Fibroblast of pulmonary artery (primary cell): ENCODE results near the gene CEACAM19.
"Not testable (repeated sequence)": the region's sequence is repeated elsewhere in the genome, so short reads cannot be mapped to it uniquely, and the experiment has no call there.

ENCODE experiments used
- DNase-seq: peaks from one replicate; pipeline ENCODE4 v3.0.0-alpha.2; 2010; ENCODE audit warnings: low read depth
- H3K4me3 ChIP-seq: replicated peaks from 2 replicates; pipeline ENCODE4 v1.5.1; 2011; ENCODE audit warnings: low read depth, mild to moderate bottlenecking, control low read depth, low read length, moderate library complexity
- TF ChIP-seq, protein P1 (sequence below): IDR thresholded peaks from 2 replicates; pipeline ENCODE4 v1.5.1; 2011; ENCODE audit warnings: mild to moderate bottlenecking, control low read depth, low read length, inconsistent platforms; ENCODE audit errors: missing control alignments

Gene CEACAM19

GRCh38 chr19:44663996-44664395 is 7.3 kb upstream of the CEACAM19 start:
- H3K4me3 ChIP-seq = no peak overlapping the region
- TF ChIP-seq, protein P1, sequence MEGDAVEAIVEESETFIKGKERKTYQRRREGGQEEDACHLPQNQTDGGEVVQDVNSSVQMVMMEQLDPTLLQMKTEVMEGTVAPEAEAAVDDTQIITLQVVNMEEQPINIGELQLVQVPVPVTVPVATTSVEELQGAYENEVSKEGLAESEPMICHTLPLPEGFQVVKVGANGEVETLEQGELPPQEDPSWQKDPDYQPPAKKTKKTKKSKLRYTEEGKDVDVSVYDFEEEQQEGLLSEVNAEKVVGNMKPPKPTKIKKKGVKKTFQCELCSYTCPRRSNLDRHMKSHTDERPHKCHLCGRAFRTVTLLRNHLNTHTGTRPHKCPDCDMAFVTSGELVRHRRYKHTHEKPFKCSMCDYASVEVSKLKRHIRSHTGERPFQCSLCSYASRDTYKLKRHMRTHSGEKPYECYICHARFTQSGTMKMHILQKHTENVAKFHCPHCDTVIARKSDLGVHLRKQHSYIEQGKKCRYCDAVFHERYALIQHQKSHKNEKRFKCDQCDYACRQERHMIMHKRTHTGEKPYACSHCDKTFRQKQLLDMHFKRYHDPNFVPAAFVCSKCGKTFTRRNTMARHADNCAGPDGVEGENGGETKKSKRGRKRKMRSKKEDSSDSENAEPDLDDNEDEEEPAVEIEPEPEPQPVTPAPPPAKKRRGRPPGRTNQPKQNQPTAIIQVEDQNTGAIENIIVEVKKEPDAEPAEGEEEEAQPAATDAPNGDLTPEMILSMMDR = no peak
- no peak for DNase-seq

GRCh38 chr19:44664976-44665375 is 6.3 kb upstream of the CEACAM19 start:
- H3K4me3 ChIP-seq = no peak overlapping the region
- TF ChIP-seq, protein P1 = no peak
- DNase-seq = no peak

DNA sequence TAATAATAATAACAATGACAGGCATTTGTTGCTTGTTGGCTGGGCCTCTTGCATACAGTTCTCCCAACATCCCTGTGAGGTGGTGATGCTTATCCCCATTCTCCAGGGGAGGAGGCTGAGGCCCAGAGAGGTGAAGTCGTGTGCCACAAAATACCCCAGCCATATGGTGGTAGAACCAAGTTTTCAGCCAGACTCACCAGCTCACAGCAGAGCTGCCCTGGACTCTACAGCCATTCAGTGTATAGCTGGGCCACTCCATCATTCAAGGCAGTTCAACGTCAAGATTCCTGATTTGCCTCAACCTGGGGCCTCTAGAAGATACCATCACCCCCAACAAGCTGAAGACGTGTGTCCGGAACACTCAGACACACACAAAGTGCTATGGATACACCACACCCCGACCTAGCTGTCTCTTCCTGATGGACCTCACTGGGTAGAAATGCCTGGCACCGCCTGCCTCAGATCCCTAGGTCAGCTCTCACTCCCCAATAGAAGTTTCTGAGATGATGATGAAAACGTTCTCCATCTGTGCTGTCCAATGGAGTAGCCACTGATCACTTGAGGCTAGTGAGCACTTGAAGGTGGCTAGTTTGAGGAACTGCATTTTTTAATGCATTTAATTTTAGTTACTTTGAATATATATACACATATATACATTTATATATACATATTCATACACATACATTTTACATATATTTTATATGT is 4.3 kb upstream of the CEACAM19 start:
- TF ChIP-seq, protein P1 = no peak
- no peak overlapping the region for H3K4me3 ChIP-seq
- no peak for DNase-seq

DNA sequence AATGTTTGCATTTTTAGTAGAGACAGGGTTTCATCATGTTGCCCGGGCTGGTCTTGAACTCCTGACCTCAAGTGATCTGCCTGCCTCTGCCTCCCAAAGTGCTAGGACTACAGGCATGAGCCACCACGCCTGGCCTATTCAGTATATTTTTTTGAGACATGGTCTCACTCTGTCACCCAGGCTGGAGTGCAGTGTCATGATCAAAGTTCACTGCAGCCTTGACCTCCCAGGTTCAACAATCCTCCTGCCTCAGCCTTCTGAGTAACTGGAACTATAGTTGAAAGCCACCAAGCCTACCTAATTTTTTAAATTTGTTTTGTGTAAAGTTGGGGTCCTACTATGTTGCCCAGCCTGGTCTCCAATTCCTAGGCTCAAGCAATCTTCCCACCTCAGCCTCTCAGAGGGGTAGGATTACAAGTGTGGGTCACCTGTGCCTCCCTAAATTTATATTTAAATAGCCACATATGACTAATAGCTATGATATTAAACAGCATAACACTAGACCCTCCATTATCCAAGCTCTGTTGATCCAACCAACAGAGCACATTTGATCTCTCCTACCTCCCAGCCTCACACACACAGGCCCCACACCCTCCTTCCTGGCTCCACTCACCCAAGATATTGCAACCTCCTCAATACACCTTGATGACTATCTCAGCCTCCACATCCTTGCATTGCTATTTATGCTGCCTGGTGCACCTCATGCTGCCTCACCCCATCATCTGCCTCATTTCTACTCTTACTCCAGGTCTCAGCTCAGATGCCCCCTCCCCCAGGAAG is 2.1 kb upstream of the CEACAM19 start:
- no peak for DNase-seq
- TF ChIP-seq, protein P1 = no peak
- no peak overlapping the region for H3K4me3 ChIP-seq

DNA sequence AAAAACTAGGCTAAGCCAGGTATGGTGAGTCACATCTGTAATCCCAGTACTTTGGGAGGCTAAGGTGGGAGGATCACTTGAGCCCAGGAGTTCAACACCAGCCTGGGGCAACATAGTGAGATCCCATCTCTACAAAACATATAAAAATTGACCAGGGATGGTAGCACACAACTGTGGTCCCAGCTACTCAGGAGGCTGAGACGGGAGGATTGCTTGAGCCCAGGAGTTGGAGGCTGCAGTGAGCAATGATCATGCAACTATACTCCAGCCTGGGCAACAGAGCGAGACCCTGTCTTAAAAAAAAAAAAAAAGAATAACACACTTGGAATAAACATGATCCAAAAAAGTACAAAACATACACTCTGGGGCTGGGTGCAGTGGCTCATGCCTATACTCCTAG is 1.3 kb upstream of the CEACAM19 start:
- DNase-seq, H3K4me3 ChIP-seq: not testable (repeated sequence)

DNA sequence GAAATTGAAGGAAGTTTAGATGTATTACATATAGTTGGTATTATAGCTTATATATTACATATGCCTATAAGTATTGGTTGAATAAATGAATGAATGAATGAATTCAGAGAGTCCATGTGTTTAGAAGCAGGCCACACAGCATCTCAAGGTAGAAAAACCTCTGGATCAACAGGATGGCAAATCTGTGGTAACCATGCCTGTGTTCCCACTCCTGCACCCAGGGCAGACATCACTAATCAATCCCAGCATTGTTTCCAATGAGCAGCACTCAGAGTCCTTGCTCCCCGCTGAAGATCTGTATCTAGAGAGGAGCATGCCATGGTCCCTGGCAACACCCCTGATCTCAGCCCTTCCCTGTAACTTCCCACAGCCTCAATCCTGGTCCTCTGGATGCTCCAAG is 944 bp downstream of the CEACAM19 start:
- H3K4me3 ChIP-seq = no peak overlapping the region
- no peak for DNase-seq
- TF ChIP-seq, protein P1 = no peak

DNA sequence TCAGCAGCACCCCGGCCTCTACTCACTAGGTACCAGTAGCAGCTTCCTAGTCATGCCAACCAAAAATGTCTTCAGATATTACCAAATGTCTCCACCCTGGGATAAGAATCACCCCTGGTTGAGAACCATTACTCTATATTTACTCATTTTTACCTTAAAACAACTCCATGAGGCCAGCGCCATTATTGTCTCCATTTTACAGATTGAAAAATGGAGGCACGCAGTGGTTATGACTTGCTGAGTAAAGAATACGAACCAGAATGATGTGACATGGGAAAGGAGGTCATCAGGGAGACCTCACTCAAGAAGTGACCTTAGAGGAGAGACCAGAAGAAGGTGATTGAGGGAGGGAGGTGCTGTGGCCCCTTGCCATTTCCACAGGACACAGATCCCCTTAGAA is 2.2 kb downstream of the CEACAM19 start:
- DNase-seq = no peak
- no peak overlapping the region for H3K4me3 ChIP-seq
- TF ChIP-seq, protein P1 = no peak
